Suprapubic skin (tissue), 4 donors: ENCODE data around the gene KIAA1217.

ENCODE experiments used
- EP300 ChIP-seq: sonication (generic); formaldehyde crosslinking; IDR thresholded peaks from one replicate; pipeline ENCODE4 v1.6.1; 2017; ENCODE audit warnings: antibody characterized with exemption
- POLR2AphosphoS5 ChIP-seq, 3 donors: sonication (generic); formaldehyde crosslinking; IDR thresholded peaks; one replicate each; pipeline ENCODE4 v1.6.1; 2017; ENCODE audit warnings: antibody characterized with exemption in 3 of 3
- TF ChIP-seq, protein P1 (sequence below), 2 donors: fragments of 200-600 bp in 1 of 2; fragments of 450-650 bp in 1 of 2; sonication (generic) in 1 of 2; IDR thresholded peaks; one replicate each; pipeline ENCODE4 v1.5.1; 2016 to 2019; ENCODE audit warnings: antibody characterized with exemption in 2 of 2, mild to moderate bottlenecking in 1 of 2, moderate library complexity in 1 of 2

DNA sequence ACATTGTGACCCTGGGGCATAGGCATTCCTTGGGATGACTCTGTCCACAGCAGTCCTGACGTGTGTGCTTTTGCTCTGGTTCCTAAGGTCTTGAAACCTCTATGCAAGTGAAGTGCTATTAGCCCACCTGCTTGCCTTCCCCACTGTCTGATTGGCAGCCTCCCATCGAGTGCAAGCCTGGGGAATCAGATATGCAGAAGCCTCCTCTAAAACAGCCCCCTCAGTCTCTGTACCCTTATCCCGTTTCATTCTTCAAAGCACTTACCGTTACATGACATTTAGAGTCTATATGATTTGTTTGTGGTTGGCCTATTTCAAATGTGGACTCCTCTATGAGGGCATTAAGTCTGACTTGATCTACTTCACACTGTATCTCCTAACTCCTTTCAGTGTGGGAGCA lies 4.3 kb downstream of the KIAA1217 start:
- TF ChIP-seq, protein P1, sequence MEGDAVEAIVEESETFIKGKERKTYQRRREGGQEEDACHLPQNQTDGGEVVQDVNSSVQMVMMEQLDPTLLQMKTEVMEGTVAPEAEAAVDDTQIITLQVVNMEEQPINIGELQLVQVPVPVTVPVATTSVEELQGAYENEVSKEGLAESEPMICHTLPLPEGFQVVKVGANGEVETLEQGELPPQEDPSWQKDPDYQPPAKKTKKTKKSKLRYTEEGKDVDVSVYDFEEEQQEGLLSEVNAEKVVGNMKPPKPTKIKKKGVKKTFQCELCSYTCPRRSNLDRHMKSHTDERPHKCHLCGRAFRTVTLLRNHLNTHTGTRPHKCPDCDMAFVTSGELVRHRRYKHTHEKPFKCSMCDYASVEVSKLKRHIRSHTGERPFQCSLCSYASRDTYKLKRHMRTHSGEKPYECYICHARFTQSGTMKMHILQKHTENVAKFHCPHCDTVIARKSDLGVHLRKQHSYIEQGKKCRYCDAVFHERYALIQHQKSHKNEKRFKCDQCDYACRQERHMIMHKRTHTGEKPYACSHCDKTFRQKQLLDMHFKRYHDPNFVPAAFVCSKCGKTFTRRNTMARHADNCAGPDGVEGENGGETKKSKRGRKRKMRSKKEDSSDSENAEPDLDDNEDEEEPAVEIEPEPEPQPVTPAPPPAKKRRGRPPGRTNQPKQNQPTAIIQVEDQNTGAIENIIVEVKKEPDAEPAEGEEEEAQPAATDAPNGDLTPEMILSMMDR (IDR thresholded peaks at IDR 0.05): no peak
- TF ChIP-seq EP300 (no peak), POLR2AphosphoS5 (IDR thresholded peaks at IDR 0.05) (no peak)
